Peyer's patch (tissue), 4 donors: Measurements from ENCODE around the gene CARMIL1.
A peak's percentile ranks its signal among the peaks of the same experiment; 100 is the strongest.

Experiments used
- POLR2A ChIP-seq, 2 donors: fragments of 450-650 bp; IDR thresholded peaks; one replicate each; pipeline ENCODE4 v1.5.1; 2017; ENCODE audit warnings: antibody characterized with exemption in 2 of 2, mild to moderate bottlenecking in 2 of 2, moderate library complexity in 2 of 2
- TF ChIP-seq, protein P1 (sequence below), 6 experiments: fragments of 450-650 bp in 4 of 6; fragments of 200-600 bp in 2 of 6; sonication (generic) in 1 of 6; IDR thresholded peaks; one replicate each; pipeline ENCODE4 v1.5.1; 2017 to 2019; ENCODE audit warnings: antibody characterized with exemption in 6 of 6, mild to moderate bottlenecking in 3 of 6, moderate library complexity in 1 of 6

- TF ChIP-seq, protein P1, sequence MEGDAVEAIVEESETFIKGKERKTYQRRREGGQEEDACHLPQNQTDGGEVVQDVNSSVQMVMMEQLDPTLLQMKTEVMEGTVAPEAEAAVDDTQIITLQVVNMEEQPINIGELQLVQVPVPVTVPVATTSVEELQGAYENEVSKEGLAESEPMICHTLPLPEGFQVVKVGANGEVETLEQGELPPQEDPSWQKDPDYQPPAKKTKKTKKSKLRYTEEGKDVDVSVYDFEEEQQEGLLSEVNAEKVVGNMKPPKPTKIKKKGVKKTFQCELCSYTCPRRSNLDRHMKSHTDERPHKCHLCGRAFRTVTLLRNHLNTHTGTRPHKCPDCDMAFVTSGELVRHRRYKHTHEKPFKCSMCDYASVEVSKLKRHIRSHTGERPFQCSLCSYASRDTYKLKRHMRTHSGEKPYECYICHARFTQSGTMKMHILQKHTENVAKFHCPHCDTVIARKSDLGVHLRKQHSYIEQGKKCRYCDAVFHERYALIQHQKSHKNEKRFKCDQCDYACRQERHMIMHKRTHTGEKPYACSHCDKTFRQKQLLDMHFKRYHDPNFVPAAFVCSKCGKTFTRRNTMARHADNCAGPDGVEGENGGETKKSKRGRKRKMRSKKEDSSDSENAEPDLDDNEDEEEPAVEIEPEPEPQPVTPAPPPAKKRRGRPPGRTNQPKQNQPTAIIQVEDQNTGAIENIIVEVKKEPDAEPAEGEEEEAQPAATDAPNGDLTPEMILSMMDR (IDR thresholded peaks at IDR 0.05) = peak in 3 of 6 experiments; percentile 21 to 37 (median 23)
- TF ChIP-seq POLR2A (IDR thresholded peaks at IDR 0.05) = no peak
Observed at GRCh38 chr6:25469797-25470388, 190.7 kb downstream of the CARMIL1 start.
